Hematopoietic multipotent progenitor cell treated with erythropoietin and hydrocortisone succinate and interleukin-3 and kit ligand, for 15 days (in vitro differentiated cells): ENCODE data around the gene CACTIN.
"Not testable (repeated sequence)": the region's sequence is repeated elsewhere in the genome, so short reads cannot be mapped to it uniquely, and the experiment has no call there.

ENCODE experiments used
- DNase-seq: peaks from one replicate; pipeline ENCODE4 v3.0.0-alpha.2; 2015; ENCODE audit warnings: low spot score

CACTIN gene

DNA sequence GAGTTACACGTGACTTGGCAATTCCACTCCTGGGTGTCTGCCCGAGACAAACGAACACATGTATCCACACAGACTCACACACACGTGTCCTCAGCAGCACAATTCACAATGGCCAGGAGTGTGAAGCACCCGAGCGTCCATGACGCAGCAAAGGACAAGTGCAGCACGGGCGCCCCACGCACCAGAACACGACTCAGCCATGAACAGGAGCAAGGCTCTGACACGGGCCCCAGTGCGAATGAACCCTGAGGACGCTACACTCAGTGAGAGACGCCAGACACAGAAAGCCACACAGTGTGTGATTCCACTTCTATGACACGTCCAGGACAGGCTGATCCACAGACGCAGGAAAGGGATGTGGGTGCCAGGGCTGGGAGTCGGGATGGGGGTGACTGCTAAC is 37.2 kb upstream of the CACTIN start:
- DNase-seq, result no peak

DNA sequence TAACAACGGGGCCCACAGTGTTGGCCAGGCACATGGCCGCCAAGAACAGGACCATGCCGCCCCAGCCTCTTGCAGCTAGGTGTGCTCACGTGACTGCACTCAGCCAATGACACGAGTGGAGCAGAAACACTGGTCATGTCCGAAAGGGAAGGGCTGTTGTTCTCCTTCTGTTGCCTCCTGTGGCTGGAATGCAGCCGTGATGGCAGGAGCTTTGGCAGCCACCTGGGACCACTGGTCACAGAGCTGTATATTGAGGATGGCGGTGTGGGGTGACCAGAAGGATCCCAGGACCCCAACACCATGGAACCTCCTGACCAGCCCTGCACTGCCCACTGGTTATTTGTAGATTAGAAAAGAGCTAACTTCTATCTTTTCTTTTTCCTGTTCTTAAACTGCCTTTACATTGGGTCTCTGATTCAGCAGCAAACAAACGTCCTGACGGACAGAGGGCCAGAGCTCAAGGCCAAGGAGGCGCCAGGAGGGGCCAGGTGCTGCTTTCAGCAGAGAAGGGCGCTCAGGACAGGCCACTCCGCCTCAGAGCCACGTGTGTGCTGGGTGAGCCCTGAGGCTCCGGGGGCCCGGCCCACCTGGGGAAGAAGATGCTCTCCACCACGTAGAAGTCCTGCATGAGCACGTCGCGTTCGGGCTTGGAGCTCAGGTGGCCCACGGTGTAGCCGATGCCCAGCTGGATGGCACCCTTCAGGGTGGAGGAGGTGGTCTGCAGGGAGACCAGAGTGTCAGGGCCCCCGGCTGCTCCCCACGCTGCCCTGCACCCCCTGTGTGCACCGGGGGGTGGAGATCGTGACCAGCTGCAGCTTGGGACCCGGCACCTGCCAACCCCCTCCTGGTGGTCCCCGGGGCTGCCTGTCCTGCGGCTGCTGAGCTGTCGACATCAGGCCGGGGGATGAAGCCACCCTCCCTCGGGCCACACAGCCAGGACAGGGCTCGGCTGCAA is 35.0 kb upstream of the CACTIN start:
- DNase-seq, result no peak

DNA sequence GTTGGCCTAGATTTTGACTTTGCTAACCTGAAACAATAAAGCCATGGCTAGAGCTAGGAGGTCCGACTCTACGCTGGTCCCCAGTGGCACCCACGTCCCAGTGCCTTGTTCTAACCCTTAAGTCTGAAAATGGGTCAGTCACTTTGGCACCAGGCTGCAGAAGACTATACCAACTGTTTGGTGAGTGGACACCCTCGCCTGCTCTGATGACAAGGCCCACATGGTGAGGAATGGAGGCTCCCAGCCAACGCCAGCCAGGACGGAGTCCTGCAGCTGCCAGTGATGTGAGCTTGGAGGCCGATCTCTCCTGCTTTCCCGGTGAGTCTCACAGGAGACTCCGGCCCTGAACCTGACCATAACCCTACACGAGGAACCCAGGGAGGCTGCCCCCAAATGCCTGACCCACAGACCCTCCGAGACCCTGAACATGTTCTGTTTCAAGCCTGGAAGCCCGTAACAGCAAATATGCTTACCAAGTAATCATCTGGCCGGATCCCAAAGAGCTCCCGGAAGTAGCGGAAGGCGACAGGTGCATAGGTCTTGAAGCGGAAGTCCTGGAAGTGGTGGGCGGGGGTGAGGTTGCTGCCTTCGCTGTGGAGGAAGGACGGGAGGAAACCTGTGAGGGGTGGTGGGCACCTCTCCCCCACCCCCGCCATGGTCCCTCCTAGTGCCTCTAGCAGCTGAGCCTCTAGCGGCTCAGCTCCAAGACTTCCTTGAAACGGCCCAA is 34.1 kb upstream of the CACTIN start:
- no peak for DNase-seq

DNA sequence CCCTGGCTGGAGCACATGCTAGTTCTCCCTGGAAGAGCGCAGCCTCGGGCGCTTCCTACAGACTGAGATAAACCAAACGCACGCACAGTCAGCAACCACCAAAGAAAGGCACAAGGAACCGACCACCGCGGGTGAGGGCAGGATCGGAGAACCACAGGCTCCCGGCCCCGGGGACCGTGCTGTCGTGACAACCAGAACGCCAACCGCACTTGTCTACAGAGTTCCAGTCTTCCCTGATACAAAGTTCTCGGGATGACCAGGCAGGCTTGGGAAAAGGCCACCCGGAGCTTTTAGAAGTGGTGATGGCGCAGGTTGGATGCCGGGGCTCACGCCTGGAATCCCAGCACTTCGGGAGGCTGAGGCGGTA is 33.1 kb upstream of the CACTIN start:
- DNase-seq, result no peak

DNA sequence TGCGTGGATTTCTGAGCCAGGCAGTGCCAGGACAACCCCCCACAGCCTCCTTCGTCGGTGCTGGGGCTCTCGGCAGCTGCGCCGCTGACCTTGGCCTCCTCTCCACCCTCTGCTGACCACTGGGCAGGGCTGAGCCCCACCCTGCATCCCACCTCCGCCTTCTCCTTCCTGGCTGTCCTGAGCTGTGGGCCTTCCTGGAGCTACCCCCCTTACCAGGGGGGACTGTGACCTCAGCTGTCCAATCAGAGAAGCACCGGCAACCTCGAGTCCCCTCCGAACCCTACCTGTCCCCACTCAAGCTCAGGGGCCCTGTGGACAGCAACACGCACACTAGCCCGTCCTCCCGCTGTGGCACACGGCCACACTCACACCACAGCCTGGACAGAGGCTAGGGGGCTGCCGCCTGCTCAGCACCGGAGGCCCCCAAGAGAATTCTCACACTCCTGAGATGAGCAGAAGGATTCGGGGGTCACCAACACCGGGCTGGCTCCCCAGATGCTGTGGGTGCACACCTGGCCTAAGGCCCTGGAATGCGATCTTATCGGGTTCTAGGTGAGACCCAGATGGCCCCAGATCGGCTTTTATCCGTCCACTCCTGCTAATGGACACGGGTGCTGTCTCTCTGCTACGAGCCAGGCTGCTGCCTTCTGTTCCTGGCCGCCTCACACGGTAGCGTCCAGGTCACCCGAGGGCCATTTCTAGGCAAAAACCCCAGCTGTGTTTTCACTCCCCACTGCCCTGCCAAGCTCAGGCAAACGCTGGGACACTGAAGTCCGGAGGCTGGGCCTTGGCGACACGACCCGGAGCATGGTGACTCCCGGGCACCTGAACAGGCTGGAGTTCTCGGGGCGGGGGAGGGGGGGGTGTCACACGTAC is 32.5 kb upstream of the CACTIN start:
- DNase-seq, result no peak

DNA sequence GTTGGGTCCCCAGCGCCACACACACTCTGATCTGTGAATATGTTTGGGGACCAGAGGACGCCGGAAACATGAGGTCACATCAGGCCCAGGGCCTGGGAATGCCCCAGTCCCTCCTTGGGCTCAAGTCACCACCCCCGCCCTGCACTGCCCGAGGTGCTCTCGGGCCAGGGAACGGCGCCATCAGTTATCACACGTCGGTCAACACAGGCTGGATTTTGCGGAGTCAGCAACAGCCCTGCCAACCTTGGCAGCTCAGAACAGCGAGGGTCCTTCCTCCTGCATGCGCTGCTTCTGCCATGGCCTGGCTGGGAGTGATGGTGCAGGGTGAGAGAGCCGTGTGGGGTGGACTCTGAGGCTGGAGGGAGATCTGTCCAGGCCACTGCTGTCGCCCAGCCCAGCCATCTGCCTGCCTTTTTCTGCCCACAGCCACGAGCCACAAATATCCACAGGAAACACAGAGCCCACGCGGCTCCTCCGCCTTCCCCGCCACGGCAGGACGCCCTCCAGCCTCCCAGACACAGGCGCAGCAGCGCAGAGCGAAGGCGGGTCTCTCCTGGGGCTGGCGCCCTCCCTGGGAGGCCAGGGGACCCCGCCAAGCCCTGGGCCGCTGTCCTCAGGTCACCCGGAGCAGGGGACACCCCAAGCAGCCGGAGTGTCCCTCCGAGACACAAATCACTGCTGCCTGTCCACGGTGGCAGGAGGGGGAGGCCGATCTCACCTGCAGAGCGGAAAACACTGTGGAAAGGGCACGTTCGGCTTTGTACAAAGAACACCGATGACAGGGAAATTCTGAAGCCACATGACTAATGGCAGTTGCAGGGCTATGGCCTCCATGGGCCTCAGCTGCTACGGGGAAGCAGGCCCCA is 31.6 kb upstream of the CACTIN start:
- no peak for DNase-seq

DNA sequence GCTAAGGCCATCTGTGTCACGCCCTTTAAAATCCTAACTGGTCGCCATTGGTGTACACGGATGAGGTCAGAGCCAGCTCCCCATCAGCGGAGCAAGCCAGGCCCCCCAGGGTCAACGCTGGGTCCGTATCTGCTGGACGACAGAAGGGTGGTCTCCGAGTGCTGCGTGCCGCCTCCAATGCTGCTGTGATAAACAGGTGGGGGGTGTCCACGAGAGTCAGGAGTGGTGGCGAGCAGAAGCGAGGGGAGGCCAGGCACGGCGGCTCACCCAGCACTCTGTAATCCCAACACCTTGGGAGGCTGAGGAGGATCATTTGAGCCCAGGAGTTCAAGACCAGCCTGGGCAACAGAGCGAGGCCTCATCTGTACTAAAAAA is 30.8 kb upstream of the CACTIN start:
- DNase-seq, result no peak

DNA sequence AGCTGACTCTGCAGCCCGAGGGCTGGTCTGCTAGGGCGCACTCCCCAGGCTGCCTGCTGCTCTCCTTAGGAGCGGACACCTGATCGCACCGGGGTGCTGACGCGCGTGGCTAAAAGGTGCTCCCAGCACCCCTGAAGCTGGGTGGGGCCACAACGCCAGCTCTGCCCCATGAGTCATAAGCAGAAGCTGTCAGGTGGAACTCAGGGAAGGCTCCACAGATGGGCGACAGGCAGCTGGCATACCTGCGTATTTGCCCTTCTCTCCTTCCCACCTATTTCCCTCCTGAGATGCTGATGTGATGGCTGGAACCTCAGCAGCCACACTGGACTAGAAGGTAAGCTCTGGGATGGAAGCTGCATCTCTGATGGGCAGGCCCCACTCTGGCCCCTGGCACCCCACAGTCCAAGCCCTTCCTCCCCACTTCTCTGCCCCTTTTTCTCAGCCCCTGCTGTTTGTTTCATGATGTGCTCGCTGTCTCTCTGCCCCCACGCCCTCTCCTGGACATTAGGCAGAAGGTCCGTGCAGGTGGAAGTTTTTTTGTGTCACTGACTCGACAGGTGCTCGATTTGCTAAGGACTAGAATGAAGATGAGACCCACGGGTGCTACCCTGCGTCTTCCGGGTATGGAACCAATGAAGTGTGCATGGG is 30.3 kb upstream of the CACTIN start:
- DNase-seq, result no peak

DNA sequence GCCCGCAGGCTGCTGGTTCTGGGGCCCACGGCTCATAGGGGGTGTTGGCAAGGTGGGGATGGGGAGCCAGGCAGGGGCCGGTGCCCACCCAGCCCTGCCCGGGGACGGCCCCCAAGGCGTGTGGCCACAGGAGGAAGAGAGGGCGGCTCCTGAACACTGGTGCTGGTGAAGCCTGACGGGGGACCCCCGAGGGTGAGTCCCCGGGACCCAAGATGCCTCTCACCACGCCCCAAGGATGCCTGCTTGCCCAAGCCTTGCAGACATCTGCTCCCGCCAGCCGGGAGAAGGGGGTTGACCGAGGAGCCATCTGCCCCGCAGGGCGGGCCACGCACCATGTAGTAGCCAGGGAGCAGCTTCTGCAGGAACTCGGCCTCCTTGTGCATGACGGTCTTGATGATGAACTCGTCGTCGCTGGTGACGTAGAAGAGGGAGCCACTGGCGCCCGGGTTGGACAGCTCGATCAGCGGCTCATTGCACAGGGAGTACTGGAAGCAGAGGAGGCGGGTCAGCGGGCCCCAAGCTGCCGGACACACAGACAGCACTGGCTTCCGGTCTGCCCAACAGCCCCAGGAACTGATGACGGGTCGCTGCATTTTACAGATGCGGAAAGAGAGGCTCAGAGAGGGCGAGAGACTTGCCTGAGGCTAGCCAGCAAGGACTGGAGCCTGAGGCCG is 29.6 kb upstream of the CACTIN start:
- DNase-seq, result no peak

DNA sequence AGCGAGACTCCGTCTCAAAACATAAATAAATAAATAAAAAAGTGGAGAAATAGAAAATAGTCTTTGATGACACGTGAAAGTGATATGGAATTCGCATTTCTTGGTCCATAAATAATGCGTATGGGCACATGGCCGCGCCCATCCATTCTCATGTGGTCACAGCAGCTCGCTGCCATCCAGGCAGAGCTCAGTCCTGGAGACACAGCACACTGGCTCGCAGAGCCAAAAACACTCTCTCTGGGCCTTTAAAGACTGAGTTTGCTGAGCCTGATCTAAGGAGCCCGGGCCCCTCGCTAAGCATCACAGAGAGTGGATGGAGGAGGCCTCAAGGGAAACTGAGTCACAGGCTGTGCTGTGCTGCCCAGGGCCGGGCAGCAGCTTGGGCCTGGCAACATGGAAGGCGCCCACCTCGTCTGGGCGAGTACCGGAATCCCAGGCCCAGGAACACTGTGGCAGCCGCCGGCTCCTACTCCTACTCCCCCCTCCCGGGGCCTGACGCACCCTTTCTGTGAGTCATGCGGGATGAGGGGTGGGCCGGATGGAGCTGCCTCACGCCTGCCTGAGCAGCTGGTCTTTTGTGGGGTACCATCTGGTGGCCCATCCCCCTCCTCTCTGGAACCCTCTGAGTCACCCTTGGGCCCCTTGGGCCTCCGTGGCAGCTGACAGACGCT is 28.9 kb upstream of the CACTIN start:
- no peak for DNase-seq

DNA sequence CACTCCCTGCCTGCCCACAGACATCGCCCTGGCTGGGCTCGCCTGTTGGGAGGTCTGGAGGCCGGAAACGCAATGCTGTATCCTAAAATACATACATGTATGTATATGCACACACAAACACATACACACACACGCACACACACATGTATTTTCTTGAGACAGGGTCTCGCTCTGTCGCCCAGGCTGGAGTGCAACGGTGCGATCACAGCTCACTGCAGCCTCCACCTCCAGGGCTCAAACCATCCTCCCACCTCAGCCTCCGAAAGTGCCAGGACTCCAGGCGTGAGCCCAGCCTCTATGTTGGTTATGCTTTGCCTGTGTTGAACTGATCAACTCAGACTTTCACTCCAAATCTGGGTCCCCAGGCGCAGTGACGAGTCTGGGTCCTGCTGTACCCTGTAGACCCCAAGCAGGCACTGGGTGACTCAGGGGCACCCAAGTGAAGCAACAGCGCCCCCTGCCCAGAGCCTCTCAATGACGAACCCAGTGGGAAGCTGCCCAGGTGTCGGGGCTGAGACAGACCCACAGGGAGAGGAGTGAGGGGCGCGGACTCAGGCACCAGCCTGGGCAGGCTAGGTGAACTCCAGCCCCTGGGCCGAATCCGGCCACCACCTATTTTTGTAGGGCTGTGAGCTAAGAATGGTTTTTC is 27.4 kb upstream of the CACTIN start:
- peak; percentile 4 for DNase-seq

DNA sequence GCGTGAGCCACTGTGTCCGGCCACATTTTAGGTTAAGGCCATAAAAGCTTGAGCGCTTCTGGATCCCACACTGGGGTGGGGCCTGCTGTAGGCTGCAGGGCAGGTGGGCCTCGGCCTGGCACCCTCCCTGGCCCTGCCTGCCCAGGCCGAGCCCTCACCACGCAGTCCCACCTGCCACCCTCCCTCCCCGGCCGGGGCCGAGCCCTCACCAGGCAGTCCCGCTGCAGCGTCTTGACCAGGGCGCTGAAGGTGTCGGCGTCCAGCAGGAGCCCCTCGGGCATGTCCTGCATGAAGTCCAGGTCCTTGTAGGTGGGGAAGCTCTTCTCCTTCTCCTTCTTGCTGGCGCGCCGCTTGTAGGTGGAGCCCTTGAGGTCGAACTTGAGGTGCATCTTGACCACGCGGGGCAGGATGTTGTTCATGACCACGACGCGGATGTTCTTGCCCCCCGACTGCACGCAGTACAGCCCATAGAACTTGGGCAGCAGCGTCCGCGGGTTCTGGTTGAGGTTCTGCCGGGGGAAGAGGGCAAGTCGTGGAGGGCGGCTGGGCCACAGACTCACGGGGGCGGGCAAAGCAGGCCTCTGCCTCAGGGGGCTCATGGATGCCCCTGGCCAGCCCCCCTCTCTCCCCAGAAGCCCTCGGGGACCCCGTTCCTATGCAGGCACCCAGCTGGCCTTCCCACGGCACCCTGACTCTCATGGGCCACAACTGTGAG is 26.6 kb upstream of the CACTIN start:
- DNase-seq, result no peak

DNA sequence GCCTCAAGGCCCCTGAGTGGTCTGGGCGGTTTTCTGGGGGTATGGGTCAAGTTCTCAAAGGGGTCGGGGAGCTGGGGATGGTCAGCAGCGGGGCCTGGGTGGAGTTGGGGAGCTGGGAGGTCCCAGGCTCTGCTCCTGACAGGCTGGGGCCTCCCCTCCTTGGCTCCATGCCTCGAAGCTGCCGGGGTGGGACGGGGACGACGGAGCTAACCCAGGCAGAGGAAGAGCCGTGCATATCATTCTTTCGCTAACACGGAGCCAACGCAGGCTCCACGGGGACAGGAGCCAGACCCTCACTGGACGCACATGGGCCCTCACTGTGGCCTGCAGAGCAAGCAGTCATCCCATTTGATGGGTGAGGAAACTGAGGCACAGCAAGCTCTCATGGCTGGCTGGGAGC is 25.8 kb upstream of the CACTIN start:
- no peak for DNase-seq

DNA sequence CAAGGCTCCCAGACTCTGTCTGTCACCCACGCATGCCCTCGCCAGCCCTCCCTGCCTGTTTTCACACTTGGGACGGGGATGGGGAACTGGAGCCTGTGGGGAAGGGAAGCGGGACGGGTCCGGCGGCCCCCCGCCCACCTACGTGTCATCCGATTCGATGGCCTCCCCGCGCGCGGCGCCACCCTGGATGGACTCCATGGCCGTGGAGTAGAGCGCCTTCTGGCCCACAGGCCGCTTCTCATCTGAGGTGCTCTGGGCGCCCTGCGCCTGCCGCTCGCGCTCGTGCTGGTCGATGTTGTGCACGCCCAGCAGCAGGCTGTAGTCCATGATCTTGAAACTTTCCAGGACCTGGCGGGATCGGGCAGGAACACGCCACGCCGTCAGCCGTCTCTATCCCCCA is 25.1 kb upstream of the CACTIN start:
- no peak for DNase-seq

DNA sequence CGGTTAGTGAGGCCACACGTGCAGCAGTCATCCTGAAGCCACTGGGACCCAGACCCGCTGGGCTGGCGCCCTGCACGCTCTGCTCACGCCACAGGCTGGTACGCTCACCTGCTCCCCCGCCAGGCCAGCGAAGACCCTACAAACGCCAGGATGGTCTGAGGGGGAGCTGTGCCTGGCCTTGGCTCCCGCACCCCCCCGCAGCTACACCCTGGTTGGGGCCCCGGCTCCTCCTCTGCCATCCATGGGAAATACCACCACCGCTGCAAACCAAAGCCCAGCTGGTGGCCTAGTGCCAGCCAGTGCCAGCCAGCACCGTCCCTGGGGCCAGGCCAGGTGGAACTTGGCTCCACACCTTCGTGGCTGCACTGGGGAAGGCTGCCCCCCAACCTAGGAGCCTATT is 23.3 kb upstream of the CACTIN start:
- no peak for DNase-seq

DNA sequence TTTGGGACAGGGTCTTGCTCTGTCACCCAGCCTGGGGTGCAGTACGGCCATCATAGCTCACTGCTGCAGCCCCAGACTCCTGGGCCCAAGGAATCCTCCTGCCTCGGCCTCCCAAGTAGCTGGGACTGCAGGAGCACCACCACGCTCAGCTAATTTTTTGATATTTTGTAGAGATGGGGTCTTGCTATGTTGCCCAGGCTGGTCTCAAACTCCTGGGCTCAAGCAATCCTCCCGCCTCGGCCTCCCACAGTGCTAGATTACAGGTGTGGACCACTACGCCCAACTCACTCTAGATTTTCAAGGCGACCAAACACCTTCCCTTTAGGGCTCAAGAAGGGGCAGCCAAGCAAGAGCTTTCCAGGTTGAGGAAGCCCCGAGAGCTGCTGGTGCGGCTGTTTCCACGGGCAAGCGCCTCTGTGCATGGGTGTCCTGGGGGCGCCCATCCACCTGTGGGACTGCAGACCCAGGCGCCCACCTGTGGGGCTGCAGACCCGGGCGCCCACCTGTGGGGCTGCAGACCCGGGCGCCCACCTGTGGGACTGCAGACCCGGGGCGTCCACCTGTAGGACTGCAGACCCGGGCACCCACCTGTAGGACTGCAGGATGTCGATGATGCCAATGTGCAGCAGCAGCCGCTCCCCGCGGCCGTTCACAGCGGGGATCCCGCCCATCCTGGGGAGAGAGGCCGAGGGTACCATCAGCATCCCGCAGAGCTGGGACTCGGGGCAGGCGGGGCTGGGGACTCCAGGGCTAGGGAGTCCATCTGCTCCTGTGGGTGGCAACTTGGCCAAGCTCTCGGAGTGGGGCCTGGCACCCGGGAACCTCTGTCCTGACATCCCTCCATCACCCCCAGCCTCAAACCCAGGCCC is 21.7 kb upstream of the CACTIN start:
- DNase-seq, result no peak

DNA sequence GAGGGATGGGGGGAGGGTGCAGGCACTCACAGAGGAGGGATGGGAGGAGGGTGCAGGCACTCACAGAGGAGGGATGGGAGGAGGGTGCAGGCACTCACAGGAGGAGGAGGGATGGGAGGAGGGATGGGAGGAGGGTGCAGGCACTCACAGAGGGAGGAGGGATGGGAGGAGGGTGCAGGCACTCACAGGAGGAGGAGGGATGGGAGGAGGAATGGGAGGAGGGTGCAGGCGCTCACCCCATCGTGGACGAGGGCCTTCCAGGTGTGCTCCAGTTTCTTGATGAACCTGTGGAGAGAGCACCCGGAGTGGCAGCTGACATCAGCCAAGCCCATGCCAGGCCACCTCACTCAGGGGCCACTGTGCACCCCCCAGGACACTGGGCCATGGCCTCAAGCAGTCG is 20.5 kb upstream of the CACTIN start:
- DNase-seq, result not testable (repeated sequence)
